Stimulated activated CD8-positive, alpha-beta memory T cell treated with anti-CD3 and anti-CD28 coated beads, Interleukin-7, amount 100 ng/mL, for 1 hour (primary cell): Measurements from ENCODE around the gene CACNA2D2.

ENCODE experiments used
- DNase-seq, 2 donors: peaks; one replicate each; pipeline ENCODE4 v3.0.0-alpha.2; 2020; ENCODE audit warnings: low read depth in 2 of 2

The CACNA2D2 gene

GRCh38 chr3:50428007-50428633 lies 75.3 kb downstream of the CACNA2D2 start:
- no peak for DNase-seq

- DNase-seq = no peak
Observed at GRCh38 chr3:50427217-50427616, 76.2 kb downstream of the CACNA2D2 start.

- DNase-seq = no peak
Observed at GRCh38 chr3:50425911-50426310, 77.5 kb downstream of the CACNA2D2 start.

- no peak for DNase-seq
Observed at GRCh38 chr3:50423543-50423942, 79.9 kb downstream of the CACNA2D2 start.

- DNase-seq = no peak
Observed at GRCh38 chr3:50422153-50422552, 81.3 kb downstream of the CACNA2D2 start.

DNA sequence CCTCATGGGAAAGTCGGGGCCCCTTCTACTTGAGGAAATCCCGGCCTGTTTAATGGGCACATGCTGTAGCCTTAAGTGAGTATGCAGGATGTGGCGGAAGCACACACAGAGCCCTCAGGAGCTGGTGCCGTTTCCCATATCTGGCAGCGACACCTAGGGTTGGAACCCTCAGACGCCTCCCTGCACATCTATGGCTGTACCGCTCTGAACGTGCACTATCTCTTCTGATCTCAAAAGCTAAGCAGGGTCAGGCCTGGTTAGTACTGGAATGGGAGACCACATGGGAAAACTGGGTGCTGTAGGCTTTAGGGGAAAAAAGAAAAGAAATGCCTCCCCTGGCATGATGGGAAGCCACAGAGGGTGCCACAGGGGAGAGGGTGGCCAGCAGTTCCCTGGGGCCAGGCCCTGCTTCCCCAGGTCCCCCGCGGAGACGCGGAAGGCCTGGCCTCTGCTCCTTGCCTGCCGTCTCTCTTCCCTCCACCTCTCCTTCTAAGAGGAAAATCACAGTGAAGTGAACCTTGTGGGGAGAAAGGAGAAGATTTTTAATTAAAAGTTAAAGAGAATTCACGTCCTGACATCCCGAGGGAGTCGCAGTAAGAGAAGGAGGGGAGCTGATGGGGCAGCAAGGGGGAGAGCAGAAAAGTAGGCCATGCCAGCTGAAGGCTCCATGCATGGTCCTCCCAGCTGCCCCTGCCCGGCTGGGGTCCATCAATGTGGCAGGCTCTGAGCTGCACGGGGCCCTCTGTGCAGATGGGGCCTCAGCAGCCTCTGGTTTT lies 83.7 kb downstream of the CACNA2D2 start:
- no peak for DNase-seq

- DNase-seq = no peak
Observed at GRCh38 chr3:50418850-50419249, 84.6 kb downstream of the CACNA2D2 start.

DNA sequence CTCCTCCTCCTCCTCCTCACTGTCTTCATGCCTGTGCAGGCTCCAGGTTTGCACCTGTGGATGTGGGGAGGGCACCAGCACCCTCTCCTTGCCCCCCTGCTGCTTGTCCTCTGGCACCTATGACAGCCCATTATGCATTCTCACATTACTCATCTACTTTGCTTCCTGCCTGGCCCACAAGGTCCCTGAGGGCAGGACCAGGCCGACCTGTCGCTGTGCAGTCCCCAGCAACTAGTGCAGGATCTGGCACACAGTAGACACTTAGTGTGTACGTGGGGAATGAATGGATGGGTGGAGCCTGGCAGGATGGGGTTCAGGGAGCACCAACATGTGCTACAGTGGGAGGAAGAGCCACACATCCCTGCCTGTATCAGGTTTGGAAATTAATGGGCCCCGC lies 85.8 kb downstream of the CACNA2D2 start:
- no peak for DNase-seq

DNA sequence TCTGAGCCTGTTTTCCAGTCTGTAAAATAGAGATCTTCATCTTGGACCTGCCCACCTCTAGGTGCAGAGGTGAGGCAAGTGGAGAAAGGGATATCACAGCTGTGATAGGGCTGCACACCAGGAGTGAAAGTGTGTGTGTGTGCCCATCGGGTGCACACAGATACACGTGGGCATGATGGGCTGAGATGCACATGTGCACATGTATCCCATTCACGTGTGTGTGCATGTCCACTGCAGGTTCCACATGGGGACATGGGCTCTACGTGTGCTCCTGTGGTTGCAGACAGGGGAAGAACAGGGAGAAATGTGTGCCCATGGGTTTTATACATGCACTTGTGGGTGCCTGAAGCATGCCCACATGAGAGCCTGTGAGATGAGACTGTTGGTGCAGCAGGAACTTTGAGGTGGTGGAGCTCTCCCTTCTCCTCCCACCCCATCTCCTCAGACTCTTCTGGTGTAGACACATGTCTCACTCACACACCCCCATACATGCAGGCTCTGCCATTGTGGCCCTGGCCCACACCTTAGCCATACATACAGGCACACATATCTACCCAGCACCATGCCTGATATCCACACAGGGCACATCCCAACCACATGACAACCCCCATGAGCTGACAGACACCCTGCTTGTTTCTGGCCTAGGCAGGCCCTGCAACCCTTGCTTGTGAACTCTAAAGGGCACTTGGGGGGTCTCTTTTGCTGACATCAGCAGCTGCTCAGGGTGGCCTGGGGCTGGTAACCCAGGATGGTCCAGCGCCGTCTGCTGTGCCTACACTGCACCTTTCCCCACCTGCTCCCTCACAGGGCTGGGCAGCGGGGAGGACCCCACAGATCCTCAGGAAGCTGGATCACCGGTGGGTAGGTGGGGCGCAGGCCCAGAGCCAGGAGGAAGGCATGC lies 86.4 kb downstream of the CACNA2D2 start:
- DNase-seq = no peak

DNA sequence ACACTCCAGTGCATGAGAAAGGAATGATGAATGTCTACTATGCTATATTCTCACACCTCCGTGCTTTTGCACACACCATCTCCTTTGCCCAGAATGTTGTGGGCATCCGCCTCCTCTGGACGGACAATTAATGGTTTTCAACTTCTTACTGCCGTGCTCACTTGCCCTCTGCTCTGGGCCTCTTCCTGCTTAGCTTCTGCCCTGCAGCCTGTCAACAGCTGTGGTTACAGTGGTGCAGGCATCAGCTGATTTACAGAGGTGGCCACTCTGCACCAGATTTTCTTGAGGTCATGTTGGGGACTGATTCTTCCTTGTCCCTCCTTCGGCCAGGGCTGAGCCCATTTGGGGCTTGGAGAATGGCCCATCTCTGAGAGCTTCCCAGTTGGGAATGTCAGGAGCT lies 87.6 kb downstream of the CACNA2D2 start:
- no peak for DNase-seq

- no peak for DNase-seq
Observed at GRCh38 chr3:50415061-50415460, 88.4 kb downstream of the CACNA2D2 start.

DNA sequence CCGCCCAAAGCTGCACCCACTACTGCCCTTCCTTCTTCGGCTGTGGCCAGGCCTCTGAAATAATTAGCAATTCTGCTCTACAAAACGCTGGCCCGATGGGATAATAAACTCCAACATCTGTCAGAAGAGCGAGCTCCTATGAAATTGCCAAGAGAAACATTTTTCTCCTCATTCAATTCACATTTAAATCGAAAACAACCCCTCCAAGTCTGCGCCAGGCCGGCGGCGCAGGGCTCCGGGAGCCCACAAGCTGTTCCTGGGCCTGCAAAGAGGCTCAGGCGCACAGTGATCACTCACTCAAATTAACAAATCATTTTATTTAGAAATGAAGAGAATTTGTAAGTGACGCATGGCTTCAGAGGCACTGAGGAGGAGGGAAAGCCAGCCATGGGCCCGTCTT lies 88.8 kb downstream of the CACNA2D2 start:
- no peak for DNase-seq

DNA sequence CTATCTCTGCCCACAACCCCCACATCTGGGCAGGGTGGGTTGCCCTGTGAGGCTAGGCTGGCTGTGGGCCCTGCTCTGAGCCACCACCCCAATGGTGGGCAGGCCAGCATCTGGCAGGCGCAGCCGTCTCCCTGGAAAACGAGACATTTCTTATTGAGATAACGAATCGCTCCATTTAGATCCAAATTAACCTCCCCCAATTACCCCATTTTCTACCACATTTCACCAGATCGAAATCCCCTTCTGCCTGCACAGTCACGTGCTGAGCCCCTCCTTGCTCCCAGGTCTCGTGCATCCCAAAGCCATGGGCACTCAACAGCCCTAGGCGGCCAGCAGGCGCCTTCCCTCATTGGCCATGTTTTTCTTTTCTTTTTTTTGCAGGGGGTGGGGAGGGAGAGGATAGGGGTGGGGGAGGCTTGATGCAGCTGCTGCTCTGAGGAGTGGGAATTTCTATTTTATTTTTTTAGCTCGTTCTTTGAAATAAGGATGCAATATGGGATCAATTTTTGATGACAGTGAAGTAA lies 91.1 kb downstream of the CACNA2D2 start:
- no peak for DNase-seq

GRCh38 chr3:50411229-50411628 lies 92.2 kb downstream of the CACNA2D2 start:
- DNase-seq = no peak

DNA sequence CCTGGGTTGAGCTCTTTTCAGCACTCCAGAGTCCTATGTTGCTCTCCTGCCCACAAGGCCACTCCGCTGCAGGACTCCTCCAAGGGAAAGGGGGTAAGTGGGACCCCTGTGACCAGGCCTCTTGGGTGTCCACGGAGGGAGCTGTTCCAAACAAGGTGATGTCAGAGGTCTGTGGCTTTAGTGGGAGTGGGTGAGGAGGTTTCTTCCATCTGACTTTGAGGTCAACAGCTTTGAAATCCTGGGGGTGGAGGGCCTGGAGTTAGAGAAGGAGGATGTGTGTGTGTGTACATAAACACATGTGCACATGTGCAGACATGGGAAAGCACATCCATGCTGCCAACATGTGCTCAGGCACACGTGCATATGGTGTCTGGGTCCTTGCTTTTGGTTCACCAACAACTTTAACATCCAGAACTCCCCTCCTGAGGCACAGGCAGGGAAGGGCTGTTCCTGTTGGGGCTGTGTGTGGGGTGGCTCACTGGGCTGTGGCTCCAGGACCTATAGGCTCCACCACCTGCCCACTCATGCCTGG lies 92.8 kb downstream of the CACNA2D2 start:
- DNase-seq = no peak

DNA sequence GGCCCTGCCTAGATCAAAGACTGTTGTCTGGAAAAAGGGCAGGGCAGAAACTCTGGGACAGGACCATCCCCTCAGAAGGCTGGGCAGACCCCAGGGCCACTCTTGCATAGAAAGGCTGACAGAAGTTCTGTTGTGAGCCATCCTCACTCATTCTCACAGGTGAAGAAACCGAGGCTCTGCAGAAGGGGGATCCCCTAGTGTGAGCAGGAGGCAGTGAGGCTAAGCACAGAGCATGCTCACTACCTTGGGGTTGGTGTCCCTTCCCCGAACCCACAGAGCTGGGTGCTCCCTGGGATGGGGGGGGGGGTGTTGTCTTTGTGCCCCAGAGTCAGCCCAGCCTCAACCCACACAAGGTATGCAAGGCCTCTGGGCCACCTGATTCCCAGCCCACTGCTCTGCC lies 93.2 kb downstream of the CACNA2D2 start:
- no peak for DNase-seq

DNA sequence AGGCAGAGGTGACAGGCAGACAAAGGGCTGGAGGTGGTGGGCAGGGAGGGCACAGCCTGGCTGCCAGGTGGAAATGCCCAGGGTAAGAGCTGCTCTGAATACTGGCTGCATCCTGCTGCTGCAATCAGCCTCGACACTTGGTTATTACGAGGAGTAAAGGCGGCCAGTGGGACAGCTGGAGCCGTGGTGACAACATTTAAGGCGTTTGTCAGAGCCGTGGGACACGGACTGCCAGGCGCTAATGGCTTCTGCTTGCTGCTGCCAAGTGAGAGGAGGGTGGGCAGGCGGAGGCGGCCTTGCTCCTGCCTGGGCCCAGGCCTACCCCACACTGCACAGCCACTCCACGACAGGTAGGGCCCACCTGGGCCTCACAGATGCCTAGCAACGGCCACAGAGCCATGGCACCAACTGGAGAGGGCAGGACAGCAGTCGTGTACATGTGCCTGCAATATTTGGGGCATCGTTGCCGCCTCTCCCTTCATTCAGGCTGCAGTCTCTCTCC lies 94.9 kb downstream of the CACNA2D2 start:
- DNase-seq = no peak

- DNase-seq = no peak
Observed at GRCh38 chr3:50406487-50406886, 96.9 kb downstream of the CACNA2D2 start.

DNA sequence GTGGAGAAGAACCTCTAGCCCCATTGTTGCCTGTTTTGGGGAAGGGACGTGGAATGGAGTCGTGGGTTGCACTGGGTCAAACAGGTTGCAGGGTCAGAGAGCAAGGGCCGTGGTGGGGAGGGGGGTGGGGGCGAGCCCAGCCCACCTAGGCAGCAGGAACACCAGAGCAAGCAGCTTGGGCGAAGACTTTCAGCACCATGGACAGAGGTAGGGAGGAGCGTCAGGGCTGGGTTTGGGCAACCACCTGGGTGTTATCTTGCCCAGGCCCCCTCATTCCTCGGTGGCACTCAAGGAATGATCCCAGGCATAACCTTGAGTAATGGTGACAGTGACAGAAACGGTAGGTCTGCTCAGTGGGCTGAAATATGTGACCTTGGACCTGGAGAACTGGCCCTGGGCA lies 98.2 kb downstream of the CACNA2D2 start:
- no peak for DNase-seq

DNA sequence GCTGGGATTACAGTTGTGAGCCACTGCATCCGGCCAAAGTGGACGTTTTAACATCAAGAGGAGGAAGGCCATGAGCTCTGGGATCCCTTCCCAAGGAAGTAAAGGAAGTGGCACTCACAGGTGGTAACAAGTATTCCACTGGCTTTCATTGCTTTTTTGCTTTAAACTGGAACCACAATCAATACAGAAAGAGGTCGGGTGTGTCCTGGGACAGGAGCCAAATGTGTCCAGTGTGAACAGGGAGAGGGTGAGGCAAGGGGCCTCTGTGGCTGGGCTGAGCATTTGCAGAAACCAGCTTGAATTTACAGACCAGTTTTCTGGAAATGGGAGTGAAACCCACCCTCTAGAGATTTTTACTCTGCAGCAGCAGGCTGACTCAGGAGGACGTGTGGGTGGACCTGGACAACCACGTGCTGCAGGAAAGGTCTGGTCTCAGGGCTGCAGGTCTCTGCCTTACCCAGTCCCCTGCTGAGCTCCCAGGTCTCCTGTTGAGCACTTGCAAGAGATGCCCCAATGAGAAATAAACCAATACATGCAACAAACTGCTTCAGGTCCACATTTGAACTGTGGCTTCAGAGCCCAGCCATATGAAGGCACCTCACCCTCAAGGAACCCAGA lies 101.3 kb downstream of the CACNA2D2 start:
- no peak for DNase-seq

GRCh38 chr3:50396502-50396901 lies 106.9 kb downstream of the CACNA2D2 start:
- no peak for DNase-seq
